Common myeloid progenitor, CD34-positive (primary cell): Measurements from ENCODE around the gene OSBP2.

ENCODE experiments used
- CTCF ChIA-PET: fragments of 350-600 bp; sonication (Branson Sonifier 250); formaldehyde crosslinking; loops from one replicate; lab custom pipeline; 2021; ENCODE audit warnings: antibody characterized with exemption; lab: Charles Lee
- POLR2A ChIA-PET: fragments of 350-600 bp; sonication (Branson Sonifier 250); formaldehyde crosslinking; loops from one replicate; lab custom pipeline; 2021; ENCODE audit warnings: antibody characterized with exemption; lab: Charles Lee
- DNase-seq, 3 donors: peaks; one replicate each; pipeline versions ENCODE4 v3.0.0 to v3.0.0-alpha.2; 2013
- H3K27ac ChIP-seq, 2 experiments: 1 replicate in 1 of 2; 2 replicates in 1 of 2; pipeline ENCODE4 v1.7.0; 2013; ENCODE audit warnings: inconsistent platforms in 2 of 2, low read length in 2 of 2, mild to moderate bottlenecking in 2 of 2, low read depth in 1 of 2, moderate library complexity in 1 of 2; ENCODE audit not compliant: severe bottlenecking in 2 of 2, insufficient read depth in 1 of 2, poor library complexity in 1 of 2
- H3K27me3 ChIP-seq, 5 experiments: replicated peaks in 2 of 5; 1 replicate in 3 of 5; 2 replicates in 2 of 5; pipeline versions ENCODE4 v1.6.1 to v1.7.0; 2013; ENCODE audit warnings: low read length in 4 of 5, mild to moderate bottlenecking in 2 of 5, moderate library complexity in 2 of 5, inconsistent platforms in 1 of 5; ENCODE audit not compliant: insufficient read depth in 5 of 5, control insufficient read depth in 4 of 5
- H3K36me3 ChIP-seq, 4 experiments: 1 replicate in 2 of 4; 2 replicates in 2 of 4; pipeline versions ENCODE4 v1.6.1 to v1.7.0; 2013; ENCODE audit warnings: low read length in 3 of 4, control low read depth in 1 of 4, mild to moderate bottlenecking in 1 of 4; ENCODE audit not compliant: control insufficient read depth in 4 of 4, insufficient read depth in 4 of 4
- H3K4me1 ChIP-seq, 4 experiments: 1 replicate in 3 of 4; 2 replicates in 1 of 4; pipeline versions ENCODE4 v1.6.1 to v1.7.1; 2013; ENCODE audit warnings: low read length in 3 of 4, mild to moderate bottlenecking in 3 of 4, control low read depth in 1 of 4, inconsistent platforms in 1 of 4, moderate library complexity in 1 of 4; ENCODE audit not compliant: control insufficient read depth in 4 of 4, insufficient read depth in 4 of 4; ENCODE audit errors: control extremely low read depth in 1 of 4
- H3K4me3 ChIP-seq, 7 experiments: 1 replicate in 4 of 7; 2 replicates in 3 of 7; pipeline versions ENCODE4 v1.5.1 to v1.7.0; 2013; ENCODE audit warnings: mild to moderate bottlenecking in 7 of 7, low read length in 6 of 7, moderate library complexity in 6 of 7, inconsistent platforms in 2 of 7, low read depth in 2 of 7, control low read depth in 1 of 7; ENCODE audit not compliant: insufficient read depth in 4 of 7, control insufficient read depth in 1 of 7; ENCODE audit errors: extremely low read depth in 1 of 7
- H3K9me3 ChIP-seq, 5 experiments: 1 replicate in 4 of 5; 2 replicates in 1 of 5; pipeline versions ENCODE4 v1.6.1 to v1.7.1; 2013; ENCODE audit warnings: low read length in 4 of 5, mild to moderate bottlenecking in 2 of 5, inconsistent platforms in 1 of 5, low read depth in 1 of 5, moderate library complexity in 1 of 5; ENCODE audit not compliant: control insufficient read depth in 4 of 5, insufficient read depth in 2 of 5; ENCODE audit errors: control extremely low read depth in 1 of 5
- WGBS: methylation state at CpG from one replicate; pipeline ENCODE4 v1.1.5; 2013; ENCODE audit not compliant: insufficient coverage; 5-methylcytosine and 5-hydroxymethylcytosine counted together

The OSBP2 gene

DNA sequence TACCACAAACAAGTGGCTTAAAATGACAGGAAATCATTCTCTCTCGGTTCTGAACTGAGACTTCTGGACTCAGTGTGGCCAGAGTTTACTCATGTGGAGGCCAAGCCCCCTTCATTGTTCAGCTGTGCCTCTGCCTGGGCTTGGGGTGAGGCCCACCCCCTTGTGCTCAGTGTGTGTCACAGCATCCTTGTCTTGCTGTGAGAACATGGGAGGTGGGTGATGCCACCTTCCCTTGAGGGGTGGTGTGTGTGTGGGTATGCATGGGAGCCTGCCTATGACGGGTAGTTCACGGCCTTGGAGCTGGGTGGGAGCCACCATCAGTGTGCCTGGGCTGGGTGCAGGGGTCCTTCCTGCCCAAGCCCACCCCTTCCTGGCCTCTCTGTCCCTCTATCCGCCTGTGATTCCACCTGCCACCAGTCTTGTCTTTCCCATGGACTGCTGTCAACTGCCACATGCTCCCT, 172.2 kb downstream of the OSBP2 start:
- DNase-seq: peak in 2 of 3 donors; percentile 14 to 21
- 72% methylated on average over 4 of the region's 4 CpGs for WGBS
- H3K36me3 ChIP-seq: no peaks in the 10 kb centered on the region
- H3K9me3 ChIP-seq: no peaks in the 10 kb centered on the region
- no peak overlapping the region for H3K27ac ChIP-seq
- no peak overlapping the region for H3K4me3 ChIP-seq
- CTCF ChIA-PET: no interaction called here
- peaks cover 0 to 19% (median 10%) of the 10 kb centered on the region in 4 experiments for H3K4me1 ChIP-seq
- POLR2A ChIA-PET: no interaction called here
- no peaks in the 10 kb centered on the region for H3K27me3 ChIP-seq

DNA sequence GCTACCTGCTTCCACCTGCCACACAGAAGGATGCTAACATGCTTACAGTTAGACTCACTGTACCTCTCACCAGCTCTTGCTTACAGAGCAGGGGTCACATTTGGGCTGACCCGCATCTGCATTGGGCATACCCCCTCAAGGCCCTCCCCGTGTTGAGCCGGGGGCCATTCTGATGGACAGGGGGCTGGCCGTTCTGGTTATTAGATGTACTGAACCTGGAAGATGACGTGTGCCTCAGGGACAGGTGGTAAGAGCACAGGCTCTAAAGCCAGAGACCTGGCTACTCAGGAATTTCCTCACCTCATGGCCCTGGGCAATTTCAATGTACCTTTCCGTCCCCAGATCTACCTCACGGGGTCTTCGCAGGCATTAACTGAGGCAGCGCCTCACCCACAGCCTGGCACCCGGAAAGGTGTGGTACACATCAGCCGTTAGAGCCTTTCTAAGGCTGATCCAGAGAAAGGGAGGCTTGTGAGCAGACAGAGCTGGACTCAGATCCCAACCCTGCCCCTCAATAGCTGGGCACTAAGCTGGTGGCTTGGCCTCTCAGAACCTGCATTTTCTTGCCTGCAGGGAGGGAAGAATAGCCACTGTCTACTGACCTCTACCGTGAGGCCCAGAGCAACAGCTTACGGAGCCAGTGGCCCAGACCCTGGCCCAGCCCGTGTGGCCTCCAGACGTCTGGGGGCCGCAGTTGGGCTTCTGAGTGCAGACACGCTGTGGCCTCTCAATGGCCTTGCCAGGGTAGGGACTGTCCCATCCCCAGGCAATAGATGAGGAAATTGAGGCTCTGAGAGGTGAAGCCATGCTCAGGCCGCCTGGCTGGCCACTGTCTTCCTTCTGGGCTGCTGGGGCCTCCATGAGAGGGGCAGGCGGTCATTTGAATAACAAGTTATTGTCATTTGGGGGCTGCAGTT, 173.3 kb downstream of the OSBP2 start:
- Histone ChIP-seq H3K27ac (no peak overlapping the region), H3K36me3 (no peaks in the 10 kb centered on the region), H3K9me3 (no peaks in the 10 kb centered on the region), H3K4me3 (no peak overlapping the region), H3K27me3 (no peaks in the 10 kb centered on the region), H3K4me1 (peaks cover 0 to 19% (median 10%) of the 10 kb centered on the region in 4 experiments)
- no peak for DNase-seq
- WGBS: 94% methylated on average over 16 of the region's 19 CpGs
- ChIA-PET CTCF (interaction anchor here (1.7 kb wide), 1 partner anchor 21 kb away, joined by 4 read pairs; no protein-coding TSS in a partner anchor), POLR2A (no interaction called here)

DNA sequence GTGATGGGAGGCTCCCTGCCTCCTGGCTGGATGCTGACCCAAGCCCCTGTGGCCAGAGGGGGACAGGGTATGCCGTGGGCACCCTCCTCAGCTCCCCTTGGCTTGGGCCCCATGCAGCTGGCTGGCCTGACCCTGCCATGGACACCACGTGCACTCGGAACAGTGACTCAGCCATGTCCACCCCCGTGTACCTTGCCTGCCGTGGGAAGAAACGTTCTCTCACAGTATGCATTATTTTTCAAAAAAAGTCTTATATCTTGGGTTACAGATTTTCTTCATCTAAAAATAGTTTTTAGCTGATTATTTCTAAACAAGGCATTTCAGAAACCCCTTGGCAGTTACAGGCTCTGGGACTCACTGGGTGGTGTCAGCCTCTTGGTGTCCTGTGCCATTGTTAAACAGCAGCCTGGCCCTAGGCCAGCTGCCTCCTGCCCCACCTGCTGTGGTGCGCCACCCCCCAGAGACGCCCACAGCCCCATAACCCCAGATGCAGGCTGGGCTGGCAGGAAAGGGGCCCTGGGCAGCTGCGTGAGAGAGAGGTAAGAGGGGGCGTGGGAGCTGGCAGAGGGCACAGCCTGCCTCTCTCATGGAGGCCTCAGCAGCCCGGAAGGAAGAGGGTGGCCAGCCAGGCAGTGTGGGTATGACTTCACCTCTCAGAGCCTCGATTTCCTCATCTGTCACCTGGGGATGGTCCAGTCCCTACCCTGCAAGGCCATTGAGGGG, 174.2 kb downstream of the OSBP2 start:
- 55% methylated on average over 10 of the region's 12 CpGs for WGBS
- CTCF ChIA-PET: interaction anchor here (0.6 to 1.7 kb wide), 2 partner anchors 20 to 22 kb away, joined by 3 to 4 read pairs; no protein-coding TSS in a partner anchor

DNA sequence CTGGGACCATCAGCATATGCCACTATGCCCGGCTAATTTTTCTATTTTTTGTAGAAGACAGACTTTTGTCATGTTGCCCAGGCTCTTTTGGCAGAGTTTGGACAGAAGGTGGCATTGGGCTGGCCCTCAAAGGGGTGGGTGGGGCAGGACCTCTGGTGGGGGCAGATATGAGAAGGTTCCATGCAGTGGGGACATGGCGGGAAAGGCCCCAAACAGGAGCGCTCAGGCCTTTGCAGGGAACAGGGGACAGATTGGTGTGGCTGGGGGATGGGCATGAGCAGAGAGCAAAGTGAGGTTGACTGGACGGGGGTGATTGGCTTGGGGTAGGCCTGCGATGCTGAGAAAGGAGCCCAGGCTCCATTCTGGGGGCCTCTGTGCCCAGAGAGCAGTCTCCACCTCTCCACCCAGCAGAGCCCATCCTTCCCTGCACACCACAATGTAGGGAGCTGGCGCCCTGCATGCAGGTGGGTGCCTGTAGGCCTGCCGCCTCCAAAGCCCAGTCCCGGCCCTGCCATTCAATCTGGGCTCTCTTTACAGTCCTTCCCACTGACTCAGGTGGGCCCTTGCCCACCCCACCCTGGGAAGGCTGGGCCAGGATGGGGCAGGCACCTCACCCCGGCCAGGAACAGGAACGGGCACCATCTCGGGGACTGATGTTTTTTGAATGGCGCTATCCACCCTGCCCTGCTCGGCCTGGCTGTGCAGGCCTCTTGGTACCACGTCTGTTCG, 175.2 kb downstream of the OSBP2 start:
- Histone ChIP-seq H3K4me1 (peaks cover 0 to 19% (median 10%) of the 10 kb centered on the region in 4 experiments), H3K9me3 (no peaks in the 10 kb centered on the region), H3K4me3 (no peak overlapping the region), H3K27ac (no peak overlapping the region), H3K27me3 (no peaks in the 10 kb centered on the region), H3K36me3 (no peaks in the 10 kb centered on the region)
- DNase-seq: no peak
- ChIA-PET CTCF (no interaction called here), POLR2A (no interaction called here)
- WGBS: 92% methylated on average over 12 of the region's 15 CpGs

More for the DNA sequence above, 174.2 kb downstream of the OSBP2 start:
- Histone ChIP-seq H3K27me3 (no peaks in the 10 kb centered on the region), H3K36me3 (no peaks in the 10 kb centered on the region), H3K9me3 (no peaks in the 10 kb centered on the region), H3K27ac (no peak overlapping the region), H3K4me1 (peaks cover 0 to 19% (median 10%) of the 10 kb centered on the region in 4 experiments), H3K4me3 (no peak overlapping the region)
- POLR2A ChIA-PET: no interaction called here
- peak in 2 of 3 donors; percentile 41 to 58 for DNase-seq

DNA sequence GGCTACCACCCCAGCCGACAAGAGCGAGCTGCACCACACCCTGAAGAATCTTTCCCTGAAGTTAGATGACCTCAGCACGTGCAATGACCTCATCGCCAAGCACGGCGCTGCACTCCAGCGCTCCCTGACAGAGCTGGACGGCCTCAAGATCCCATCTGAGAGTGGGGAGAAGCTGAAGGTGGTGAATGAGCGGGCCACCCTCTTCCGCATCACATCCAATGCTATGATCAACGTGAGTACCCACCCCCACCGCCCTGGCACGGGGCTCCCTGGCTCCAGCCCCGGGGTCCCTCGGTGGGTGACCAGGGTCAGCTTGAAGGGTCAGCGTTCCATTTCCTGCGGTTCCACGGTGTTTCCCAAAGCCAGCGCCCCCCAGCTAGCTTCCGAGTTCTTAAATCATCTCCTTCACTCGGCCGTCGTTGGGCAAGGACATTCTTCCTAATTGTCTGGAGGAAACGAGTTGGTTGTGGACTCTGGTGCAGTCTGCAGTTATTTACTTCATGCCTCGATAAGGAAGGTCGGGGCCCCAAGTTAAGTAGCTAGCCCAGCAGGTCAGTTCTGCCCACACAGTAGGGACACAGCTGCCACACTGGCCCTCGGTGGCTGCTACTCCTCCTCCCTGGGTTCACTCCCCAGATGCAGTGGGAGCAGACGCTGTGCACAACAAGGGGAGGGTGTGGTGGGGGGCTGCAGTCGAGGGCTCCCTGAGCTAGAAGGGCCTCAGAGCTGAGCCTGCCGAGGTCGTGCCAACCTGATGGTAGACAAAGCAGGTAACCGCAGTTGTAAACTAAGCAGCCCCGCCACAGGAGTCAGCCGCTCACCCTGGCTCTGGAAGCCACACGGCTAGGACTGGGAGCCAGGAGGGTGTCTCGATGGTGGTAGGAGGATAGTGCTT, 176.0 kb downstream of the OSBP2 start:
- DNase-seq: no peak
- Histone ChIP-seq H3K4me3 (no peak overlapping the region), H3K27ac (no peak overlapping the region), H3K9me3 (no peaks in the 10 kb centered on the region), H3K36me3 (no peaks in the 10 kb centered on the region), H3K4me1 (peaks cover 0 to 19% (median 10%) of the 10 kb centered on the region in 4 experiments), H3K27me3 (no peaks in the 10 kb centered on the region)
- ChIA-PET CTCF (interaction anchor here (1.3 kb wide), 1 partner anchor 21 kb away, joined by 4 read pairs; no protein-coding TSS in a partner anchor), POLR2A (no interaction called here)
- 91% methylated on average over 35 of the region's 36 CpGs for WGBS
